Testis (tissue), 3 donors: Measurements from ENCODE around the gene TRMT11. TPM values are rescaled to one million over a fixed set of nuclear protein-coding genes. Genes with fewer than 3 reads are reported as not detected.
"Not testable (repeated sequence)": the region's sequence is repeated elsewhere in the genome, so short reads cannot be mapped to it uniquely, and the experiment has no call there.

Source experiments
- DNase-seq: peaks from one replicate; pipeline ENCODE4 v3.0.0-alpha.2; 2019
- H3K27ac ChIP-seq, 2 donors: fragments of 200-600 bp; sonication (generic); one replicate each; pipeline ENCODE4 v1.5.1; 2019
- H3K27me3 ChIP-seq: fragments of 200-600 bp; sonication (generic); one replicate; pipeline ENCODE4 v1.5.1; 2019
- H3K36me3 ChIP-seq: fragments of 200-600 bp; sonication (generic); one replicate; pipeline ENCODE4 v1.5.1; 2017; ENCODE audit warnings: low read depth; ENCODE audit errors: missing control alignments
- H3K4me1 ChIP-seq: fragments of 200-600 bp; sonication (generic); one replicate; pipeline ENCODE4 v1.5.1; 2019
- H3K4me3 ChIP-seq, 2 donors: fragments of 200-600 bp; sonication (generic); one replicate each; pipeline ENCODE4 v1.5.1; 2017 to 2019
- H3K9me3 ChIP-seq: fragments of 200-600 bp; sonication (generic); one replicate; pipeline ENCODE4 v1.5.1; 2017
- CTCF ChIP-seq, 3 experiments: fragments of 450-650 bp in 2 of 3; fragments of 200-600 bp in 1 of 3; sonication (generic) in 1 of 3; IDR thresholded peaks; one replicate each; pipeline ENCODE4 v1.5.1; 2016 to 2019; ENCODE audit warnings: antibody characterized with exemption in 3 of 3, mild to moderate bottlenecking in 2 of 3, moderate library complexity in 1 of 3
- POLR2A ChIP-seq: fragments of 450-650 bp; IDR thresholded peaks from one replicate; pipeline ENCODE4 v1.6.1; 2017; ENCODE audit warnings: antibody characterized with exemption, mild to moderate bottlenecking, moderate library complexity
- WGBS, 2 donors: methylation state at CpG; one replicate each; pipeline ENCODE4 v1.1.5; 2018; 5-methylcytosine and 5-hydroxymethylcytosine counted together
- intact Hi-C: fragments of 100-400 bp; cut with DNase I; formaldehyde crosslinking; loops from one replicate; pipeline ENCODE4 v1.15.1; 2023; ENCODE audit warnings: low total_unique reads
- polyA plus RNA-seq: library from polyadenylated mRNA; stranded (reverse); fragments of 350-450 nt; fragmentation: Illumina TruSeq; extraction: RNeasy Lipid Tissue Mini Kit (QIAGEN cat#74804); gene quantifications from one replicate; pipeline ENCODE4 v1.2.3, GENCODE V29; 2014; ENCODE audit warnings: low read depth, low replicate concordance; ENCODE audit not compliant: insufficient read depth
- total RNA-seq, 2 donors: library from RNA; depleted of rRNA; stranded (reverse); fragments of >200 nt; gene quantifications; one replicate each; pipeline ENCODE4 v1.2.3, GENCODE V29; 2016

The TRMT11 gene
- total and polyA plus RNA-seq, 3 donors from 2014 or later = 16.1 to 51.2 (median 32.2) TPM

- no peaks in the 10 kb centered on the region for H3K9me3 ChIP-seq
- WGBS, 2 donors = 93 to 94% methylated on average over 5 of the region's 5 CpGs
- H3K27me3 ChIP-seq = no peaks in the 10 kb centered on the region
Observed at GRCh38 chr6:126020305-126021050, 34.1 kb downstream of the TRMT11 start.

GRCh38 chr6:126023474-126023873 lies 37.1 kb downstream of the TRMT11 start:
- H3K36me3 ChIP-seq, H3K4me1 ChIP-seq, intact Hi-C loops, H3K27me3 ChIP-seq, H3K4me3 ChIP-seq, H3K9me3 ChIP-seq, DNase-seq, H3K27ac ChIP-seq: not testable (repeated sequence)
- WGBS, 2 donors = 93 to 98% methylated on average over 3 of the region's 3 CpGs

More at GRCh38 chr6:126020305-126021050, 34.1 kb downstream of the TRMT11 start:
- H3K4me3 ChIP-seq = no peak overlapping the region
- intact Hi-C loops = no loop called here
- no peaks in the 10 kb centered on the region for H3K36me3 ChIP-seq
- TF ChIP-seq POLR2A (no peak), CTCF (IDR thresholded peaks at IDR 0.05) (no peak)
- H3K27ac ChIP-seq = no peak overlapping the region
- no peaks in the 10 kb centered on the region for H3K4me1 ChIP-seq
- DNase-seq = no peak

GRCh38 chr6:126026001-126026400 lies 39.7 kb downstream of the TRMT11 start:
- H3K4me1 ChIP-seq = no peaks in the 10 kb centered on the region
- no peaks in the 10 kb centered on the region for H3K36me3 ChIP-seq
- H3K4me3 ChIP-seq = no peak overlapping the region
- intact Hi-C loops = no loop called here
- H3K27ac ChIP-seq = no peak overlapping the region
- no peak for TF ChIP-seq CTCF (IDR thresholded peaks at IDR 0.05)
- no peak for TF ChIP-seq POLR2A
- H3K27me3 ChIP-seq = no peaks in the 10 kb centered on the region
- 78 to 88% methylated on average over 2 of the region's 2 CpGs for WGBS, 2 donors
- DNase-seq = no peak
- H3K9me3 ChIP-seq = no peaks in the 10 kb centered on the region

GRCh38 chr6:126027601-126028000 lies 41.3 kb downstream of the TRMT11 start:
- TF ChIP-seq CTCF (IDR thresholded peaks at IDR 0.05) (no peak), POLR2A (no peak)
- Histone ChIP-seq H3K9me3 (no peaks in the 10 kb centered on the region), H3K4me3 (no peak overlapping the region), H3K4me1 (no peaks in the 10 kb centered on the region), H3K27me3 (no peaks in the 10 kb centered on the region), H3K27ac (no peak overlapping the region), H3K36me3 (no peaks in the 10 kb centered on the region)
- intact Hi-C loops = no loop called here
- no peak for DNase-seq

GRCh38 chr6:126030045-126030444 lies 43.7 kb downstream of the TRMT11 start:
- Histone ChIP-seq H3K27ac (no peak overlapping the region), H3K36me3 (no peaks in the 10 kb centered on the region), H3K9me3 (no peaks in the 10 kb centered on the region), H3K4me3 (no peak overlapping the region), H3K4me1 (no peaks in the 10 kb centered on the region), H3K27me3 (no peaks in the 10 kb centered on the region)
- intact Hi-C loops = no loop called here
- TF ChIP-seq CTCF (IDR thresholded peaks at IDR 0.05) (no peak), POLR2A (no peak)
- DNase-seq = no peak
- WGBS, 2 donors = 76 to 86% methylated on average over 2 of the region's 2 CpGs
